Neuron (in vitro differentiated cells): ENCODE results near the gene PPM1M.
"Not testable (repeated sequence)": the region's sequence is repeated elsewhere in the genome, so short reads cannot be mapped to it uniquely, and the experiment has no call there.

Experiments used
- H2AFZ ChIP-seq: one replicate; pipeline ENCODE4 v1.6.1; 2013; ENCODE audit warnings: low read depth, mild to moderate bottlenecking, inconsistent platforms, low read length, moderate library complexity
- H3K27me3 ChIP-seq: one replicate; pipeline ENCODE4 v1.6.1; 2013; ENCODE audit warnings: low read length; ENCODE audit not compliant: insufficient read depth
- H3K36me3 ChIP-seq: one replicate; pipeline ENCODE4 v1.6.1; 2013; ENCODE audit warnings: low read length; ENCODE audit not compliant: insufficient read depth
- H3K4me1 ChIP-seq: one replicate; pipeline ENCODE4 v1.6.1; 2013; ENCODE audit warnings: low read length; ENCODE audit not compliant: insufficient read depth
- H3K4me3 ChIP-seq: 2 replicates; pipeline ENCODE4 v1.5.1; 2013; ENCODE audit warnings: mild to moderate bottlenecking, low read length, moderate library complexity
- H3K9me3 ChIP-seq: one replicate; pipeline ENCODE4 v1.6.1; 2013; ENCODE audit warnings: low read length

PPM1M gene

GRCh38 chr3:52269776-52270175 is 24.2 kb downstream of the PPM1M start:
- Histone ChIP-seq H2AFZ (no peak overlapping the region), H3K27me3 (no peaks in the 10 kb centered on the region), H3K4me3 (no peak overlapping the region), H3K4me1 (no peaks in the 10 kb centered on the region), H3K9me3 (no peaks in the 10 kb centered on the region), H3K36me3 (peaks cover 86% of the 10 kb centered on the region)

- no peaks in the 10 kb centered on the region for H3K9me3 ChIP-seq
- H3K36me3 ChIP-seq: peaks cover 84% of the 10 kb centered on the region
- H3K4me3 ChIP-seq: no peak overlapping the region
- H2AFZ ChIP-seq: no peak overlapping the region
- no peaks in the 10 kb centered on the region for H3K27me3 ChIP-seq
- no peaks in the 10 kb centered on the region for H3K4me1 ChIP-seq
These were observed 24.7 kb downstream of the PPM1M start for GRCh38 chr3:52270252-52270754.

- H3K36me3 ChIP-seq: peaks cover 70% of the 10 kb centered on the region
- H2AFZ ChIP-seq, H3K27me3 ChIP-seq, H3K9me3 ChIP-seq, H3K4me3 ChIP-seq: not testable (repeated sequence)
- H3K4me1 ChIP-seq: peaks cover 14% of the 10 kb centered on the region
These were observed 26.6 kb downstream of the PPM1M start for GRCh38 chr3:52272172-52272571.

GRCh38 chr3:52272831-52273230 is 27.3 kb downstream of the PPM1M start:
- no peak overlapping the region for H3K4me3 ChIP-seq
- H2AFZ ChIP-seq: no peak overlapping the region
- no peaks in the 10 kb centered on the region for H3K9me3 ChIP-seq
- peaks cover 17% of the 10 kb centered on the region for H3K4me1 ChIP-seq
- H3K36me3 ChIP-seq: peaks cover 64% of the 10 kb centered on the region
- no peaks in the 10 kb centered on the region for H3K27me3 ChIP-seq

GRCh38 chr3:52274781-52275180 is 29.2 kb downstream of the PPM1M start:
- H3K4me3 ChIP-seq, H2AFZ ChIP-seq, H3K27me3 ChIP-seq, H3K9me3 ChIP-seq: not testable (repeated sequence)
- Histone ChIP-seq H3K36me3 (peaks cover 46% of the 10 kb centered on the region), H3K4me1 (peaks cover 27% of the 10 kb centered on the region)

GRCh38 chr3:52277071-52277964 is 31.8 kb downstream of the PPM1M start:
- H3K4me1 ChIP-seq: peaks cover 34% of the 10 kb centered on the region
- H3K9me3 ChIP-seq: no peaks in the 10 kb centered on the region
- peak overlapping the region; percentile 84 for H3K4me3 ChIP-seq
- H2AFZ ChIP-seq: no peak overlapping the region
- peaks cover 27% of the 10 kb centered on the region for H3K36me3 ChIP-seq
- no peaks in the 10 kb centered on the region for H3K27me3 ChIP-seq

- no peaks in the 10 kb centered on the region for H3K27me3 ChIP-seq
- peaks cover 35% of the 10 kb centered on the region for H3K4me1 ChIP-seq
- no peaks in the 10 kb centered on the region for H3K9me3 ChIP-seq
- H3K4me3 ChIP-seq: peak overlapping the region; percentile 84
- H2AFZ ChIP-seq: no peak overlapping the region
- H3K36me3 ChIP-seq: peaks cover 21% of the 10 kb centered on the region
These were observed 32.5 kb downstream of the PPM1M start for GRCh38 chr3:52277972-52278509.

- H3K27me3 ChIP-seq: no peaks in the 10 kb centered on the region
- H3K4me1 ChIP-seq: peaks cover 41% of the 10 kb centered on the region
- no peaks in the 10 kb centered on the region for H3K9me3 ChIP-seq
- peak within 1 kb of the TSS; percentile 84 for H3K4me3 ChIP-seq
- H2AFZ ChIP-seq: no peak within 1 kb of the TSS
- peaks cover 16% of the 10 kb centered on the region for H3K36me3 ChIP-seq
These were observed 33.0 kb downstream of the PPM1M start, which contains the start of gene WDR82 for GRCh38 chr3:52278510-52279069. Gene WDR82 (minus strand): TSS chr3:52278649. CDS start chr3:52278361, 288 bp downstream.

- no peak overlapping the region for H3K4me3 ChIP-seq
- no peaks in the 10 kb centered on the region for H3K9me3 ChIP-seq
- peaks cover 14% of the 10 kb centered on the region for H3K36me3 ChIP-seq
- H3K27me3 ChIP-seq: no peaks in the 10 kb centered on the region
- peak overlapping the region; percentile 9 for H2AFZ ChIP-seq
- H3K4me1 ChIP-seq: peaks cover 44% of the 10 kb centered on the region
These were observed 34.0 kb downstream of the PPM1M start for GRCh38 chr3:52279596-52279995.

GRCh38 chr3:52280050-52280461 is 34.5 kb downstream of the PPM1M start:
- H3K9me3 ChIP-seq: no peaks in the 10 kb centered on the region
- no peaks in the 10 kb centered on the region for H3K27me3 ChIP-seq
- H3K4me1 ChIP-seq: peaks cover 44% of the 10 kb centered on the region
- peak overlapping the region; percentile 9 for H2AFZ ChIP-seq
- peaks cover 13% of the 10 kb centered on the region for H3K36me3 ChIP-seq
- H3K4me3 ChIP-seq: no peak overlapping the region

GRCh38 chr3:52281981-52282801 is 36.6 kb downstream of the PPM1M start:
- Histone ChIP-seq H3K27me3 (no peaks in the 10 kb centered on the region), H2AFZ (no peak overlapping the region), H3K4me3 (no peak overlapping the region), H3K36me3 (peaks cover 9% of the 10 kb centered on the region), H3K9me3 (no peaks in the 10 kb centered on the region), H3K4me1 (peaks cover 36% of the 10 kb centered on the region)

- Histone ChIP-seq H2AFZ (no peak overlapping the region), H3K4me3 (no peak overlapping the region), H3K4me1 (peaks cover 34% of the 10 kb centered on the region), H3K9me3 (no peaks in the 10 kb centered on the region), H3K27me3 (no peaks in the 10 kb centered on the region), H3K36me3 (peaks cover 9% of the 10 kb centered on the region)
These were observed 37.7 kb downstream of the PPM1M start for GRCh38 chr3:52283306-52283705.
